Effector memory CD8-positive, alpha-beta T cell (primary cell): ENCODE measurements around the gene RBM20.
"Not testable (repeated sequence)": the region's sequence is repeated elsewhere in the genome, so short reads cannot be mapped to it uniquely, and the experiment has no call there.

Experiments
- ATAC-seq: fragments of 150-1000 bp; cut with Tn5 transposase; replicated peaks from 2 replicates; pipeline ENCODE4 v1.10.0; 2021; ENCODE audit warnings: mild to moderate bottlenecking, moderate library complexity
- DNase-seq, 3 experiments: peaks; one replicate each; pipeline ENCODE4 v3.0.0; 2021
- H3K27ac Mint-ChIP-seq, 2 donors: one replicate each; pipeline ENCODE4 v1.8.0; 2022; ENCODE audit warnings: mild to moderate bottlenecking in 2 of 2, mixed read lengths in 2 of 2, moderate library complexity in 2 of 2
- H3K27me3 Mint-ChIP-seq, 2 donors: one replicate each; pipeline ENCODE4 v1.8.0; 2022; ENCODE audit warnings: mixed read lengths in 2 of 2
- H3K36me3 Mint-ChIP-seq: one replicate; pipeline ENCODE4 v1.8.0; 2022; ENCODE audit warnings: mild to moderate bottlenecking, moderate library complexity, mixed read lengths; ENCODE audit not compliant: insufficient read depth
- H3K4me1 Mint-ChIP-seq, 2 donors: one replicate each; pipeline ENCODE4 v1.8.0; 2022; ENCODE audit warnings: low read depth in 2 of 2, mixed read lengths in 2 of 2
- H3K4me3 Mint-ChIP-seq, 2 donors: one replicate each; pipeline ENCODE4 v1.8.0; 2022; ENCODE audit warnings: mild to moderate bottlenecking in 2 of 2, mixed read lengths in 2 of 2, moderate library complexity in 2 of 2
- H3K9me3 Mint-ChIP-seq, 2 donors: one replicate each; pipeline ENCODE4 v1.8.0; 2022; ENCODE audit warnings: mixed read lengths in 2 of 2

RBM20 gene

DNA sequence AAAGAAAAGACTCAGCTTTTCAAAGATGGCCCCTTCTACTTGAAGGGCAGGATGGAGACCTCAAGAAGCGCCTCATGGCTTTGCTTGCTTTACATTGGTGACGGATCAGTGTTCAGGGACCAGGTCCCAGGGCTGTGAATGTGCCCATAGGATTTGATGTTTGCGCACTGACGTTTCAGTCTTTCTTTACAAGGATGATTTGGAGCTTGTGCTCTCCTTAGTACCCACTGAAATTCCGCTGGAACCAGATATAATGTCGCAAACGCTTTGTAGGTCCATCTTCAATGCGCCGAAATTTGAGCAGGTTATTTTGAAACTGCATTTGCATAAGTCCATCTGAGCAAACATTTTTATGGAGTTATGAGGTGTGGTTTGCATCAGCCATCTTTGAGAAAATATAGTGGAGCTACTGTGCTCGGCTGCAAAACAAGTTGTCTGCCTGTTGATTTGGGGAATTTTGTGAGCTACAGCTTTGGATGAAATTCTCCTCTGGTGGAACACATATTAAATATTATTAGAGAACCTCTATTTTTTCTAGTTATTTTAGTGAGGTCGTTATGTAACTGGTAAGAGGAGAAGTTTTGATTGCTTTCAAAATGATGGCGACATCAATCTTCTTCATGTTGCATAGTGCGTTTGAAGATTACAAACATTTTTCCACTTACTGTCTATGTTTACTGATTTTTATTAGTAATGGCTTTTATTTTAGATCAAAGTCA, 2.4 kb downstream of the RBM20 start:
- H3K4me1 Mint-ChIP-seq, result peaks cover 4 to 6% of the 10 kb centered on the region in 2 donors
- H3K9me3 Mint-ChIP-seq, result no peaks in the 10 kb centered on the region
- DNase-seq (no peak), ATAC-seq (no peak)
- no peak overlapping the region for H3K27ac Mint-ChIP-seq
- H3K36me3 Mint-ChIP-seq, result no peaks in the 10 kb centered on the region
- peaks cover 59 to 76% of the 10 kb centered on the region in 2 donors for H3K27me3 Mint-ChIP-seq
- H3K4me3 Mint-ChIP-seq, result no peak overlapping the region

DNA sequence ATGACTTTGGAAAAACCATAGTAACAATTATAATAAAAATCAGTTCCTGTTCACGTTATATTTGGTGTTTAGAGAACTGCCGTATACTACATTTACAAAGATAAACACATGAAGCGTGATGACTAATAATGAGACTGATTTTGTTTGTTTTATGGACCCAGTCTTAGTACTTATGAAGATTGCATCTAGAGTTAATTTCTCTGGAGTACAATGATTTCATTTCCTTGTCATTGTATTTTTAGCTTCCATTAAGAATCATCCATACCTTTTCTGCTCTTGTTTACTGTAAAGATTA, 2.9 kb downstream of the RBM20 start:
- no peaks in the 10 kb centered on the region for H3K36me3 Mint-ChIP-seq
- no peaks in the 10 kb centered on the region for H3K9me3 Mint-ChIP-seq
- H3K27ac Mint-ChIP-seq, result no peak overlapping the region
- peaks cover 57 to 71% of the 10 kb centered on the region in 2 donors for H3K27me3 Mint-ChIP-seq
- H3K4me1 Mint-ChIP-seq, result peaks cover 3 to 5% of the 10 kb centered on the region in 2 donors
- H3K4me3 Mint-ChIP-seq, result no peak overlapping the region
- ATAC-seq (no peak), DNase-seq (no peak)

DNA sequence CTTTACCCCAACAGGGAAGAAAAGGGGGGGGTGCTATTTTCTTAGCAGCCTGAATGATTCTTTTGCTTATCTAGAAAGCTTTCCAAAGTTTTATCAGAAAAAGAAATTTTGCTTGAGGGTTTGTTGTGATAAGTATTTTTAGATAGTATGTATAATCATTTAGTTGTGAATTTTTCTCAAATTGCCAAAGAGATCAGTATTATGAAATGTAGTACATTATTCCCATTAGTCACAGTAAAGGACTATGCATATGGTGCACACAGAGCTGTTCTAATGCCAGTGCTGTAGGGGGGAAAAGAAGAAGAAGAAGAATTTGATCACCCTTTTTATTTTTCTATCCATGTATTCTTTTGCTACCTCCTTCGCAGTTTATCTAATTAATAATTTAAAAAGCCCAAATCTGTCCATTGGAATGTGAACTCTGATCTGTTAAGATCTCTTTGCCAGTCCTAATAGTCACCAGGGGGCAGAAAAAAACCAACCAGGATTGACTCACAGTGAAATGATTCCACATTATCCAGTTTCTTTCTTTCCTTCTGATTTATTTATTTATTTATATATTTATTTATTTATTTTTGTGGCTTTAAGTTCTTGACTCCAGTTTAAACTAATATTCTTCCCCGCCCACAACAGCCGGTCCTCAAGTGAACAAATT, 4.7 kb downstream of the RBM20 start:
- Mint-ChIP-seq H3K36me3 (no peaks in the 10 kb centered on the region), H3K27me3 (peaks cover 53 to 70% of the 10 kb centered on the region in 2 donors), H3K4me1 (no peaks in the 10 kb centered on the region), H3K27ac (no peak overlapping the region), H3K9me3 (no peaks in the 10 kb centered on the region), H3K4me3 (no peak overlapping the region)
- ATAC-seq (no peak), DNase-seq (no peak)

DNA sequence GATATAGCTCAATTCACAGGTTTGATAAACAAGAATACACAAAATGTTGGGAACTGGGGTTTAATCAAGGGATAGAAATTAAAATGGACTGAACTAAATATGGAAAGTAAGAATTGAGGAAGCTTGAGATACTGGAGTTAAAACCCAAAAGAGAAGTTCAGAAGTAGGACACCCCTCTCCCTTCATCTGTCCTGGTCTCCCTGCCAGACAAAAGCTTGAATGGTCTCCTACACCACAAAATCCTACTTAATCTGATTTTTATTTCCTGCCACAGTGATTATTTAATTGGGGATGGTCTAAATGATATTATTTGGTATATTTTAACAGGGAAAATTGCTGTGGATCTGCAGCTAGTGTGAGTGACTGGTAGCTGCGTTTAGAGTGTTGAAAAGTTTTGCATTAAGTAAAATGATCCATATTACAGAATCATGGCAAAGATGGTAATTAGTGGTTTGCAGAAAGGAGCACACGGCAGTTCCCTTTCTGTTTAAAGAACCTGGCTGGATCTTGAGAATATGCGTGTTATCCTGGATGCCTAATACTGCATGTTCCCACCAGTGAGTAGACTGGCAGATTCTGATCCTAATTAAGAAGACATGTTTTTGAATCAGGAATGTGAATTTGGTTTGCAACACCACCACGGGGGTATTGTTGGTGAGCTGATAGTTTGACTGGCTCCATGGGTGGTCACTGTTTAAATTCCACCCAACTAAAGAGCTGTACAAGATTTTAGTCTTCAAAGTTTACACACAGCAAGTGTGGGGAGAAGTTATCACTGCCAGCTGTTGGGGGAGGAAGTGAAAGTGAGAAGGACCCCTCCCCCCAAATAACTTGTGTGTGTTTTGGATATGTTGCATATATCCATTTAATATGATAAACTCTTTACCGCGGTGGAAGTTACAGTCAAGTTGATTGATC, 5.5 kb downstream of the RBM20 start:
- Mint-ChIP-seq H3K27ac (no peak overlapping the region), H3K27me3 (peaks cover 51 to 70% of the 10 kb centered on the region in 2 donors), H3K9me3 (no peaks in the 10 kb centered on the region), H3K4me3 (no peak overlapping the region), H3K36me3 (no peaks in the 10 kb centered on the region), H3K4me1 (no peaks in the 10 kb centered on the region)
- no peak for ATAC-seq
- DNase-seq, result no peak

DNA sequence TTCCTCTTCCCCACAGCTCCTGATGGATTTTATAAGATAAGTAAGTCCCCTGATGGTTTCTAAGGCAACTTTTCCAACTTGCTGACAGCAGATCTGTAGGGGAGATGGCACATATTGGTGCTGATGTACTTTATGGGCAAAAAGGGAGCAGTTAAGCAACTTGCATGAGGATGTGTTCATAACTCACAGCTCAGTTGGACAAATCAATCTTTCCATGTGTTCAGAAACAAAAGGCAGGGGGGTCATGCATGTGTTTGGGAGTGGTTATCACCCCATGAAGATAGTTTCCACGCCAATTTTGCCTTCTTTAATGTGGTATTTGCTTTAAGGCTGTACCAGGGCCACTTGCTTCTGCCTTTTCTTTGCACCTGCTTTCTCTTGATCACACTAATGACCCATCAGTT, 6.1 kb downstream of the RBM20 start:
- Mint-ChIP-seq H3K4me3 (no peak overlapping the region), H3K27ac (no peak overlapping the region), H3K9me3 (no peaks in the 10 kb centered on the region), H3K4me1 (no peaks in the 10 kb centered on the region), H3K36me3 (no peaks in the 10 kb centered on the region), H3K27me3 (peaks cover 47 to 65% of the 10 kb centered on the region in 2 donors)
- no peak for ATAC-seq
- no peak for DNase-seq

DNA sequence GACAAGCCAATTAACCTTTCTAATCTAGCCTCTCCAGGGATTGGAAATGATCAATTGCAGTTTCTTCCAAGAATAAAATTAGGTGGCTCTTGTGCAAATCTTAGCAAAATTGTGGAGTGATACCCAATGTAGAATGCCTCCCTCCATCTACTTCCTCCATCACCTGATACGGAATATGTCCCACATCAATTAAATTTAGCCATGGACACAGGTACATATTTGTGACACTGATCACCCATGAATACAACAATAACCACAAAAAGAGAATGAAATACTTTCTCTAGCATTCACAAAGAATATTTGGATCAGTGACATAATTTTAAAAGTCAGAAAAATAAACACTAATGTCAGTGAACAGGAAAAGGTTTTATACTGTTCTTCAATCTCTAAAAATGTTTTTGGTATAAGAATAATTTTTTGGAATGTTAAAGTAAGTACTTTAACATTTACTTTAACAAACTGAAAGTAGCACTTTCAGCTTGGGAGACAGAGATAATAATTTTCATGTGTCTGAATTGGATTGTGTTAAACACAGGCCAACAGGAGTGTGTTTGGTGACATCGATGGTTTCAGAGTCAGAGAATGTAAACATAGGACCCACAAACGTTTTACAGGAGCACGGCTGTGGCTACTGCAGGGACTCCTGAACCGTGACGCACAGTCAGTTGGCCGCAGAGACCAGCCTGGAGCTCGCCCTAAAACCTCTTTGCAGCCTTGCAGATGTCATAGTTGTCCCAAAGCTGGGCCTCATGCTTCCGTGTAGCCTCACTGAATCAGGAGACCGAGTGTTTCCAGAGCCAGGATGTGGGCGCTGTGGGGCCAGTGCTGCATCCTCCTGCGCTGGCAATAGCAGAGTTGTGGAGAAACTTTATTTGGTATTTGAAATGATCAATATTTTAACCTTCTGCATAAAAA, 7.2 kb downstream of the RBM20 start:
- DNase-seq (peak in 1 of 3 experiments; percentile 6), ATAC-seq (peak; percentile 58)
- Mint-ChIP-seq H3K27ac (no peak overlapping the region), H3K36me3 (no peaks in the 10 kb centered on the region), H3K9me3 (no peaks in the 10 kb centered on the region), H3K4me3 (no peak overlapping the region), H3K4me1 (no peaks in the 10 kb centered on the region), H3K27me3 (peaks cover 51 to 64% of the 10 kb centered on the region in 2 donors)

DNA sequence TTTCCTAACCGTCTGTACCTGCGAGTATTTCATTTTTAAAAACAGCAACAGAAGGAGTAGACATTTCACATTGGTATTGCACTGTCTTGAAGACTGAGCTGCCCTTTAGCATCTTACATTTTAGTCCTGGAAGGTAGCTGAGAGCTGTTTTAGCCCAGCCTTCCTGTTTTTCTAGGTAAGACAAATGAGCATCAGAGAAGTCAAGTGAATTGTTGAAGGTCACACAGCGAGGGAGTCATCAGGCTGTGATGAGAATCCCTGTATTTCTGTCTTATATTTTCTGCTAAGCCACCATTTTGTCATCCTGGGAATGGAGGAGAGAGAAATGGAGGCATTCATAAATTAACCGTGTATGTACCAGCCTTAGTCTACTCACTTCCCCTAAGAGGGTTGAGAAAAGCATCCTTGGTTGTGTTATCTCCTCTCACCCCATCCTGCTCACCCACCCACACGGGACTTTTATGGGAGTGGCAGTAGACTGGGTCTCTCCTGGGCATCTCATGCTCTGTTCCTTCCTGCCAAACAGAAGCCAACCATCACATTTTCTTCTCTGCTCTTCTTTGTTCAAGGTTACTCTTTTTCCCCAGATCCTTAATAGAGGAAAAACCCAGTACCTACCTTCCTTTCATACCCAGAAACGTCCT, 8.5 kb downstream of the RBM20 start:
- no peak overlapping the region for H3K4me3 Mint-ChIP-seq
- DNase-seq (no peak), ATAC-seq (no peak)
- H3K27me3 Mint-ChIP-seq, result peaks cover 55 to 64% of the 10 kb centered on the region in 2 donors
- H3K36me3 Mint-ChIP-seq, result no peaks in the 10 kb centered on the region
- no peaks in the 10 kb centered on the region for H3K9me3 Mint-ChIP-seq
- no peaks in the 10 kb centered on the region for H3K4me1 Mint-ChIP-seq
- H3K27ac Mint-ChIP-seq, result no peak overlapping the region

DNA sequence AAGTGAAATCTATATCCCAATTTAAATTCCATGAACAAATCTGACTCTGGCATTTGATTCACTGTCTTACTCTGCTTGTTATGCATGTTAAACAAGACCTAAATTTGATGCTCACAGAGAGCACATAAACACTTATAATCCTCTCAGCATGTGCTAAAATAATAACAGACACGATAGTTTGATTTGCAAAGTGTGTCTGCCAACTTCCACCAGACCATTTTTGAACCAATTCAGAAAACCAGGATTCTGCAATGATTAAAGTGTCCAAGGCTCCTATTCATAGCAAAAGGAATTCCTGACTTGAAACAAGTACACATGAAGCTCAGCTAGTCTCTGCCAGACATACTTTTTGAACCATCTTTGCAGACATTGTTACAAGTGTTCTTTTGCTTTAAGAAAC, 11.2 kb downstream of the RBM20 start:
- Mint-ChIP-seq H3K27ac (no peak overlapping the region), H3K9me3 (no peaks in the 10 kb centered on the region), H3K4me3 (no peak overlapping the region), H3K4me1 (no peaks in the 10 kb centered on the region), H3K27me3 (peaks cover 38 to 54% of the 10 kb centered on the region in 2 donors), H3K36me3 (peaks cover 3% of the 10 kb centered on the region)
- DNase-seq (no peak), ATAC-seq (no peak)

DNA sequence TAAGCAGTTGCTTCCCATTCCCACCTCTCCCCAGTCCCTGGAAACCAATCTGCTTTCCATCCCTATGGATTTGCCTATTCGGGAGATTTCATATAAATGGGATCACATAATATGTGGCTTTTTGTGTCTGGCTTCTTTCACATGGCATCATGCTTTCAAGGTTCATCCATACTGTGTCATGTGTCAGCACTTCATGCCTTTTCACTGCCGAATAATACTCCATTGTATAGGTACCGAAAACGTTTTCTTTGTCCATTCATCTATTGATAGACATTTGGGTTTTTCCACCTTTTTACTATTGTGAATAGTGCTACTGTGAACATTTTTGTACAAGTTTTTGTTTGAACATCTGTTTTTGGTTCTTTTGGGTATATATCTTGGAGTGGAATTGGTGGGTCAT, 12.5 kb downstream of the RBM20 start:
- H3K9me3 Mint-ChIP-seq, result no peaks in the 10 kb centered on the region
- no peak overlapping the region for H3K27ac Mint-ChIP-seq
- H3K4me3 Mint-ChIP-seq, result no peak overlapping the region
- peaks cover 37 to 49% of the 10 kb centered on the region in 2 donors for H3K27me3 Mint-ChIP-seq
- H3K4me1 Mint-ChIP-seq, result no peaks in the 10 kb centered on the region
- ATAC-seq (no peak), DNase-seq (no peak)
- peaks cover 3% of the 10 kb centered on the region for H3K36me3 Mint-ChIP-seq

DNA sequence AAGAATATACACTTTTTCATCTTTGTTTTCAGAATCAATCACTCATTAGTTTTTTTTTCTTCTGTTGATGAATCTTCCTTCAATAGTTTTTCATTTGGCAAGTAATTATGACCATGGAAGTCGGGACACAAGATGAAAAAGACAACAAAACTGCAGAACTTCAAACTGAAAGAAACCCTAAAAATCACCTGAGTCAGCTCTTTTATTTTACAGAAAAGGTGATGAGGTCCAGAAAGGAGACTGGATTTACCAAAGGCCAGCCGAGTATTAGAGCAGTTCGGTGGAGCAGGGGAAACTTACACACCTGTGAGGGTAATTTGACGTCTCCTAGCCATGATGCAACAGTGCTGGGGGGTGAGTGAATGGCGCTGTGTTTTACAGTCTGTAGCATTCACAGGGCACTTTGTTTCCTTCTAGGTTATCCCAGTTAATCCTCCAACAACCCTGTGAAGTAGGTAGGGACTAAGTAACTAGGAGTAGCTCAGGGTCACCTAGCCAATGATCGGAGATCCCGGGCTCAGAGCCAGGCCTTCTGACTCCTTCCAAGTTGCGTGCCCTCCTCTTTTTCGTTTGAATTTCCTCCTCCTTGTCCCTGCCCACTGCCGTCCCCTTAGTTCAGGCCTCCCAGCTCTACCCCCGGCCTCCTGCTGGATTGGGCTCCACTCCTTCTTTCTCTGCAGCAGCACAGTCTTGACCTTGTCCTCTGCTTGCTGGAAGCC, 14.0 kb downstream of the RBM20 start:
- Mint-ChIP-seq H3K4me3 (no peak overlapping the region), H3K27ac (no peak overlapping the region), H3K9me3 (no peaks in the 10 kb centered on the region), H3K27me3 (peaks cover 40 to 42% of the 10 kb centered on the region in 2 donors), H3K36me3 (peaks cover 3% of the 10 kb centered on the region), H3K4me1 (peaks cover 0 to 4% of the 10 kb centered on the region in 2 donors)
- no peak for DNase-seq
- no peak for ATAC-seq

DNA sequence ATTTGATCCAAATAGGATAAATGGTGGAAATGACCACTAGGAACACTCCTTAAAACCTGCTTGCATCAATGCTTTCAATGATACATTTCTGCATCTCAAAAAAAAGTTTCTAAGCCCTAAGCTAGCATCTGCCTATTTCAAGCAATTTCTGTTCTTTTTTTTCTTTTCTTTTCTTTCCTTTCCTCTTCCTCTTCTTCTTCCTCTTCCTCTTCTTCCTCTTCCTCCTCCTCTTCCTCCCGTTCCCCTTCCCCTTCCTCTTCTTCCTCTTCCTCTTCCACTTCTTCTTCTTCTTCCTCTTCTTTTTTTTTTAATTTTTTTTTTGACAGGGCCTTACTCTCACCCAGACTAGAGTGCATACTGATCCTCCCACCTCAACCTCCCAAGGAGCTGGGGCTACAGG, 15.4 kb downstream of the RBM20 start:
- H3K4me1 Mint-ChIP-seq, result peaks cover 0 to 4% of the 10 kb centered on the region in 2 donors
- peaks cover 3% of the 10 kb centered on the region for H3K36me3 Mint-ChIP-seq
- DNase-seq, result no peak
- H3K27me3 Mint-ChIP-seq, result peaks cover 31 to 37% of the 10 kb centered on the region in 2 donors
- H3K27ac Mint-ChIP-seq, result no peak overlapping the region
- H3K9me3 Mint-ChIP-seq, result no peaks in the 10 kb centered on the region
- ATAC-seq, result no peak
- no peak overlapping the region for H3K4me3 Mint-ChIP-seq

DNA sequence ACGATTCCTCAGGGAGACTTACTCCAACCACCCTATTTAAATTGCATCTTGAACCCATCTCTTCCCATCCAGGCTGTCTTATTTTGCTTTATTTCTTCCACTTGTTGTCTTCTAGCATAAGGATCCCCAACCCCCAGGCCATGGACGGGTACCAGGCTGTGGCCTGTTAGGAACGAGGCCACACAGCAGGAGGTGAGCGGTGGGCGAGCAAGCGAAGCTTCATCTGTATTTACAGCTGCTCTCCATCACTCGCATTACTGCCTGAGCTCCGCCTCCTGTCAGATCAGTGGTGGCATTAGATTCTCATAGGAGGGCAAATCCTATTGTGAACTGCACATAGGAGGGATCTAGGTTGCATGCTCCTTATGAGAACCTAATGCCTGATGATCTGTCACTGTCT, 16.2 kb downstream of the RBM20 start:
- not testable (repeated sequence) for H3K27ac Mint-ChIP-seq, DNase-seq, H3K9me3 Mint-ChIP-seq, H3K4me1 Mint-ChIP-seq, H3K36me3 Mint-ChIP-seq, H3K4me3 Mint-ChIP-seq, ATAC-seq
- H3K27me3 Mint-ChIP-seq, result peaks cover 29 to 35% of the 10 kb centered on the region in 2 donors
